ENCODE results near the gene BIRC3.

The BIRC3 gene

DNA sequence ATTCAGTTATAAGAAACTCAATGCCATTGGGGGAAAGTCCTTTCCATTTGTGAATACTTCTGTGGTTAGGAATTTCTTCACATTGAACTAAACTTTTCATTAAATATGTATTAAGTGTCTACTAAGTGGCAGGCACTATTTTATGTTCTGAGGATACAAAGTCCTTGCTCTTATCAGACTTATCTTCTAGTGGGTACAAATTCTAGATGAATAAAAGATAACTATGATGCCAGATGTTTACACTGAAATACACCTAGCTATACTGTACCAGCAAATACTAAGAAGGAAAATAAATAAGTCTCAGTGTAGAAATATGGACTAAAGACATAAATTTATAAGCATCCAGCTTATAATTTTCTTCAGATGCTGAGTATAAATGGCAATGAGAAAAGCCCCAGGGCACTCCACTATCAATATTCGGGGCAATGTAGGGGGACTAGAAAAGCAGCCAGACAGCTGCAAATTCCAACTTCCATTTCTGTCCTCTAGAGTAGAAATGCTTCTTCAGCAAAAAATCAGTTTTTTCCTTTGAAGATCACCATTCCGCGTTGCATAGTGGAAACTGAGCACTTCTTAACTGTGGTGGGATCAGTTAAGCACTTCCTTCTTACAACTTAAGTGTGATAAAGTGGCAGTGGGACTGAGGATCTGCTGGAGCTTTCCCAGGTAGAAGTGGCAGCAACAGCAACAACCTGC lies 11.8 kb upstream of the BIRC3 start:
- TF ChIP-seq SIN3A (IDR thresholded peaks at IDR 0.05; ENCODE audit: borderline replicate concordance, insufficient read depth, low read length), result no peak
- TF ChIP-seq TAF1 (IDR thresholded peaks at IDR 0.05; ENCODE audit: borderline replicate concordance, insufficient read depth, low read length), result no peak
- TF ChIP-seq POLR2AphosphoS5 (IDR thresholded peaks at IDR 0.05; ENCODE audit: low read depth, low read length), result no peak

DNA sequence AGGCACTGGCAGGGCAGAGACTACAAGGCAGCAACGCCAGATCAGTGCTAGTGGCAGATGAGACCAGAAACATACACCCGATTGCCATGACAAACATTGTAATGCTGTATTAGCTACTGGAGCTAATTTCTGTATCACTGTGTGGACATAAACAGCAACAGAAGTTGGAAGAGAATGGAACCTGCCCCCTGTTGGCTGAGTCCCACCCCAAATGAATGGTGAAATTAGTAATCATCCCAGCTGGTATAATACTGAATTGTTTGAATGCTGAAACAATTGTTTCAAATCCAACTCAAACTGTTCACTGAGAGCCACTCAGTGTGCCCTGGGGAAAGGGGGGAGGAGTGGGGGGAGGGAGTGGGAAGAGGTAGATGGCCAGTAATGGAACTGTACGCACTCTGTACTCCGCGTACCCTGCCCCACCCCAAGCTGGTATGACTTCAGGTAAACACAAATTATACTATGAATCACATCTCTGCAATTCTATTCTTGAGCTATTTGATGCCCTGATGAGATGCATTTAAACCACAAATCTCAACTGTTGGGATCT lies 11.2 kb upstream of the BIRC3 start:
- no peak for TF ChIP-seq REST (IDR thresholded peaks at IDR 0.05; ENCODE audit: insufficient read depth in 1 of 2, low read depth in 2 of 2, low read length in 2 of 2)

- TF ChIP-seq REST (IDR thresholded peaks at IDR 0.05; ENCODE audit: insufficient read depth in 1 of 2, low read depth in 2 of 2, low read length in 2 of 2), result peak; percentile 52 to 86
- no peak for TF ChIP-seq TAF1 (IDR thresholded peaks at IDR 0.05; ENCODE audit: borderline replicate concordance, insufficient read depth, low read length)
Measured at GRCh38 chr11:102306817-102307726, 10.2 kb upstream of the BIRC3 start.

DNA sequence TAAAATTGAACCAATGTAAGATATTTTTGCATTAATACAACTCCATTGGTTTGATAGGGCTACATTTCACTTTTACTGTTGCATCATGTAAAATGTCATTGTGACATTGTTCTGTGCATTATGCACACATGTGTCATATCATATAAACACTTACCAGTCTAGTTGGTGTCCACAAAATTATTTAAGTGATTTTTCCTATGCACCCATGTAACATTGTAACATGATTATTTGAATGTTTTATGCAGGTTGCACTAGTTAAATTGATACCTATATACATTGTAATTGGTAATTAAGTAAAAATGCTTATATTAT lies 9.6 kb upstream of the BIRC3 start:
- TF ChIP-seq REST (IDR thresholded peaks at IDR 0.05; ENCODE audit: insufficient read depth in 1 of 2, low read depth in 2 of 2, low read length in 2 of 2), result no peak
- TF ChIP-seq POLR2AphosphoS5 (IDR thresholded peaks at IDR 0.05; ENCODE audit: low read depth, low read length), result no peak
- TF ChIP-seq TAF1 (IDR thresholded peaks at IDR 0.05; ENCODE audit: borderline replicate concordance, insufficient read depth, low read length), result no peak
- TF ChIP-seq FOXP2 (optimal IDR thresholded peaks at IDR 0.05; ENCODE audit: borderline replicate concordance, extremely low read depth, extremely low read length, insufficient read depth), result no peak
- no peak for TF ChIP-seq SIN3A (IDR thresholded peaks at IDR 0.05; ENCODE audit: borderline replicate concordance, insufficient read depth, low read length)

GRCh38 chr11:102309621-102310541 lies 7.4 kb upstream of the BIRC3 start:
- TF ChIP-seq REST (IDR thresholded peaks at IDR 0.05; ENCODE audit: insufficient read depth in 1 of 2, low read depth in 2 of 2, low read length in 2 of 2) (no peak), SIN3A (IDR thresholded peaks at IDR 0.05; ENCODE audit: borderline replicate concordance, insufficient read depth, low read length) (no peak), POLR2AphosphoS5 (IDR thresholded peaks at IDR 0.05; ENCODE audit: low read depth, low read length) (no peak), TAF1 (IDR thresholded peaks at IDR 0.05; ENCODE audit: borderline replicate concordance, insufficient read depth, low read length) (no peak), FOXP2 (optimal IDR thresholded peaks at IDR 0.05; ENCODE audit: borderline replicate concordance, extremely low read depth, extremely low read length, insufficient read depth) (no peak)

Data from PFSK-1 (cell line).